ENCODE results near the gene GEMIN2.
A peak's percentile ranks its signal among the peaks of the same experiment; 100 is the strongest.
"Not testable (repeated sequence)": the region's sequence is repeated elsewhere in the genome, so short reads cannot be mapped to it uniquely, and the experiment has no call there.

GEMIN2 gene

GRCh38 chr14:39108791-39109190 is 5.3 kb upstream of the GEMIN2 start:
- DNase-seq (ENCODE audit: low read depth), result no peak
- TF ChIP-seq MYC (IDR thresholded peaks at IDR 0.05; ENCODE audit: low read depth, low read length) (no peak), CTCF (IDR thresholded peaks at IDR 0.05; ENCODE audit: low read depth, low read length) (no peak), POLR2A (IDR thresholded peaks at IDR 0.05; ENCODE audit: extremely low read depth, insufficient read length) (no peak), MAX (IDR thresholded peaks at IDR 0.05; ENCODE audit: low read depth, low read length) (no peak)
- no peak overlapping the region for H3K4me3 ChIP-seq (ENCODE audit: low read depth, low read length)

GRCh38 chr14:39109893-39110715 is 4.0 kb upstream of the GEMIN2 start:
- no peak for DNase-seq (ENCODE audit: low read depth)
- TF ChIP-seq MAX (IDR thresholded peaks at IDR 0.05; ENCODE audit: low read depth, low read length), result no peak
- TF ChIP-seq CTCF (IDR thresholded peaks at IDR 0.05; ENCODE audit: low read depth, low read length), result no peak
- TF ChIP-seq POLR2A (IDR thresholded peaks at IDR 0.05; ENCODE audit: extremely low read depth, insufficient read length), result no peak
- TF ChIP-seq MYC (IDR thresholded peaks at IDR 0.05; ENCODE audit: low read depth, low read length), result no peak
- no peak overlapping the region for H3K4me3 ChIP-seq (ENCODE audit: low read depth, low read length)

GRCh38 chr14:39113685-39114072 is 444 bp upstream of the GEMIN2 start:
- H3K4me3 ChIP-seq (ENCODE audit: low read depth, low read length), result peak overlapping the region; percentile 86
- no peak for DNase-seq (ENCODE audit: low read depth)
- no peak for TF ChIP-seq CTCF (IDR thresholded peaks at IDR 0.05; ENCODE audit: low read depth, low read length)
- no peak for TF ChIP-seq MAX (IDR thresholded peaks at IDR 0.05; ENCODE audit: low read depth, low read length)
- TF ChIP-seq POLR2A (IDR thresholded peaks at IDR 0.05; ENCODE audit: extremely low read depth, insufficient read length), result no peak
- TF ChIP-seq MYC (IDR thresholded peaks at IDR 0.05; ENCODE audit: low read depth, low read length), result no peak

- TF ChIP-seq MYC (IDR thresholded peaks at IDR 0.05; ENCODE audit: low read depth, low read length) (no peak), MAX (IDR thresholded peaks at IDR 0.05; ENCODE audit: low read depth, low read length) (no peak), POLR2A (IDR thresholded peaks at IDR 0.05; ENCODE audit: extremely low read depth, insufficient read length) (no peak), CTCF (IDR thresholded peaks at IDR 0.05; ENCODE audit: low read depth, low read length) (no peak)
- no peak overlapping the region for H3K4me3 ChIP-seq (ENCODE audit: low read depth, low read length)
- no peak for DNase-seq (ENCODE audit: low read depth)
Measured at GRCh38 chr14:39122330-39123138, 8.4 kb downstream of the GEMIN2 start.

- not testable (repeated sequence) for DNase-seq (ENCODE audit: low read depth); H3K4me3 ChIP-seq (ENCODE audit: low read depth, low read length)
Measured at GRCh38 chr14:39137835-39138234, 23.7 kb downstream of the GEMIN2 start.

- TF ChIP-seq MAX (IDR thresholded peaks at IDR 0.05; ENCODE audit: low read depth, low read length) (no peak), MYC (IDR thresholded peaks at IDR 0.05; ENCODE audit: low read depth, low read length) (no peak), POLR2A (IDR thresholded peaks at IDR 0.05; ENCODE audit: extremely low read depth, insufficient read length) (no peak), CTCF (IDR thresholded peaks at IDR 0.05; ENCODE audit: low read depth, low read length) (no peak)
- no peak for DNase-seq (ENCODE audit: low read depth)
- H3K4me3 ChIP-seq (ENCODE audit: low read depth, low read length), result no peak overlapping the region
Measured at GRCh38 chr14:39138440-39138839, 24.3 kb downstream of the GEMIN2 start.
